ENCODE measurements around the gene ZGRF1. TPM values are rescaled to one million over a fixed set of nuclear protein-coding genes. Genes with fewer than 3 reads are reported as not detected.
A peak's percentile ranks its signal among the peaks of the same experiment; 100 is the strongest.

Gene ZGRF1
- total and polyA plus RNA-seq, 9 of the 15 experiments (the other 6 are each of a cell fraction or from before 2014, with no cell fraction given) = 8.8 to 35.2 (median 22.0) TPM

DNA sequence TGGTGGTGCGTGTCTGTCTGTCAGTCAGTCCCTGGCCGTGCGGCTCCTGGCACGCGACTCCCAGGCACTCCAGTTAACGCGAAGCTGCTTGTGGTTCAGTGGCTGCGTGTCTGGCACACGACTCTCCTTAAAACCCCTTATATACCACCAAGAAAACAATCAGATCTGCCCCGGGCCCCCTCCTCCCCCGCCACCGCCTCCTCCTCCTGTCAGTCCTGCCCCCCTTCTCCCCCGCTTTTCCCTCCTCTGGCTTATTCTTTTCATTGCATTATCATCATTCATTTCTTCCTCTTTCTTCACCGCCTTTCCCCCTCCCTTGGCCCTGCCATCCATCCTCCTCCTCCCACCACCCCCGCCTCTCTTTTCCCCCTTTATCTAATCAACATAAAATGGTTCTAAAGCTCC is 120.6 kb downstream of the ZGRF1 start, which contains the start of gene NEUROG2:
TSS of gene NEUROG2 (minus strand) at position 115 of the 405 bp plus-strand sequence. CDS start 705 bp downstream, outside the sequence.
- Histone ChIP-seq H3K4me2 (ENCODE audit: insufficient read depth, low read length) (peak within 1 kb of the TSS; percentile 77), H3K27me3 (ENCODE audit: control insufficient read depth in 2 of 2, insufficient read depth in 2 of 2, low read length in 2 of 2) (peaks cover 58 to 69% of the 10 kb centered on the region in 2 experiments), H3K9me1 (ENCODE audit: control insufficient read depth, insufficient read depth, low read length) (no peaks in the 10 kb centered on the region), H4K20me1 (replicated peaks; ENCODE audit: control insufficient read depth, insufficient read depth, low read length) (no peaks in the 10 kb centered on the region; the same call in 1 of the 2 replicates), H3K4me1 (replicated peaks in 1 of 2; ENCODE audit: control insufficient read depth in 2 of 2, insufficient read depth in 2 of 2, low read length in 2 of 2) (peaks cover 0 to 31% of the 10 kb centered on the region in 2 experiments; a peak in 4 of 5 replicates), H3K9me3 (replicated peaks; ENCODE audit: control insufficient read depth, insufficient read depth, low read depth, low read length) (no peaks in the 10 kb centered on the region), H3K79me2 (ENCODE audit: control insufficient read depth, insufficient read depth, low read length) (no peaks in the 10 kb centered on the region), H3K36me3 (ENCODE audit: control insufficient read depth, insufficient read depth, low read length) (no peaks in the 10 kb centered on the region), H3K27ac (ENCODE audit: extremely low read depth, low read depth, low read length) (no peak within 1 kb of the TSS), H3K9ac (ENCODE audit: insufficient read depth in 1 of 2, low read depth in 2 of 2, low read length in 2 of 2) (peak within 1 kb of the TSS in 1 of 2 experiments; percentile 85; a peak in 2 of 4 replicates), H2AFZ (ENCODE audit: low read depth, low read length) (peak within 1 kb of the TSS; percentile 85), H3K4me3 (peak within 1 kb of the TSS; percentile 41)
- ATAC-seq (no peak; the same call in 2 of the 3 replicates), FAIRE-seq (no peak), DNase-seq (ENCODE audit: extremely low read depth in 1 of 4, low spot score in 3 of 4) (no peak)
- WGBS (ENCODE audit: insufficient coverage, low coverage, missing lambda C conversion rate) = 0% methylated on average over 5 of the region's 15 CpGs
- ChIA-PET POLR2A (no interaction called here), CTCF (ENCODE audit: low intra/inter-chr PET ratio) (no interaction called here)
- intact Hi-C loops (cut with micrococcal nuclease) = no loop called here
- in situ Hi-C loops (cut with MboI) = no loop called here
- TF ChIP-seq GATA2 (CRISPR knock-in tag; IDR thresholded peaks at IDR 0.05) (no peak), ZNF12 (CRISPR knock-in tag; IDR thresholded peaks at IDR 0.05) (no peak), ZFX (CRISPR knock-in tag; IDR thresholded peaks at IDR 0.05) (no peak), RHOXF2B (CRISPR knock-in tag; conservative IDR thresholded peaks at IDR 0.05) (no peak), NFXL1 (CRISPR knock-in tag; IDR thresholded peaks at IDR 0.05) (no peak), FOXK1 (CRISPR knock-in tag; IDR thresholded peaks at IDR 0.05; ENCODE audit: borderline replicate concordance) (no peak), L3MBTL2 (IDR thresholded peaks at IDR 0.05) (no peak), RBM25 (IDR thresholded peaks at IDR 0.05; ENCODE audit: low read depth, low read length, severe bottlenecking) (no peak), SIN3B (IDR thresholded peaks at IDR 0.05; ENCODE audit: low read depth) (no peak), BHLHE40 (IDR thresholded peaks at IDR 0.05; ENCODE audit: low read length) (peak; percentile 31; the same call in 1 of the 2 replicates), MTA2 (IDR thresholded peaks at IDR 0.05; ENCODE audit: low read depth) (no peak)
- TF ChIP-seq, protein P1, sequence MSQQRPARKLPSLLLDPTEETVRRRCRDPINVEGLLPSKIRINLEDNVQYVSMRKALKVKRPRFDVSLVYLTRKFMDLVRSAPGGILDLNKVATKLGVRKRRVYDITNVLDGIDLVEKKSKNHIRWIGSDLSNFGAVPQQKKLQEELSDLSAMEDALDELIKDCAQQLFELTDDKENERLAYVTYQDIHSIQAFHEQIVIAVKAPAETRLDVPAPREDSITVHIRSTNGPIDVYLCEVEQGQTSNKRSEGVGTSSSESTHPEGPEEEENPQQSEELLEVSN (IDR thresholded peaks at IDR 0.05; ENCODE audit: borderline replicate concordance in 1 of 2, extremely low read depth in 1 of 2, insufficient read depth in 1 of 2, insufficient read length in 1 of 2, low read depth in 1 of 2, low read length in 1 of 2, poor library complexity in 1 of 2, severe bottlenecking in 1 of 2) = peak in 1 of 2 experiments; percentile 12
- TF ChIP-seq, protein P2, sequence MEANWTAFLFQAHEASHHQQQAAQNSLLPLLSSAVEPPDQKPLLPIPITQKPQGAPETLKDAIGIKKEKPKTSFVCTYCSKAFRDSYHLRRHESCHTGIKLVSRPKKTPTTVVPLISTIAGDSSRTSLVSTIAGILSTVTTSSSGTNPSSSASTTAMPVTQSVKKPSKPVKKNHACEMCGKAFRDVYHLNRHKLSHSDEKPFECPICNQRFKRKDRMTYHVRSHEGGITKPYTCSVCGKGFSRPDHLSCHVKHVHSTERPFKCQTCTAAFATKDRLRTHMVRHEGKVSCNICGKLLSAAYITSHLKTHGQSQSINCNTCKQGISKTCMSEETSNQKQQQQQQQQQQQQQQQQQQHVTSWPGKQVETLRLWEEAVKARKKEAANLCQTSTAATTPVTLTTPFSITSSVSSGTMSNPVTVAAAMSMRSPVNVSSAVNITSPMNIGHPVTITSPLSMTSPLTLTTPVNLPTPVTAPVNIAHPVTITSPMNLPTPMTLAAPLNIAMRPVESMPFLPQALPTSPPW (CRISPR knock-in tag; IDR thresholded peaks at IDR 0.05) = peak; percentile 30; the same call in 1 of the 2 replicates
- no TSS peak for BruUV-seq (replicated peaks)
